DOHH2 (cell line): Measurements from ENCODE around the gene KCNIP3.
"Not testable (repeated sequence)": the region's sequence is repeated elsewhere in the genome, so short reads cannot be mapped to it uniquely, and the experiment has no call there.

Experiments
- H3F3A ChIP-seq: fragments of 200-600 bp; sonication (generic), shearing (Covaris generic); 2 replicates; pipeline ENCODE4 v1.6.0; 2016; ENCODE audit warnings: antibody characterized with exemption, mild to moderate bottlenecking; ENCODE audit not compliant: control insufficient read depth, insufficient read depth
- H3K27ac ChIP-seq: fragments of 200-600 bp; sonication (generic); 2 replicates; pipeline ENCODE4 v1.5.1; 2014; ENCODE audit warnings: low read depth, mild to moderate bottlenecking, low read length, moderate library complexity
- H3K27me3 ChIP-seq: fragments of 200-600 bp; sonication (generic); 2 replicates; pipeline ENCODE4 v1.6.1; 2014; ENCODE audit warnings: mild to moderate bottlenecking, low read length, mixed read lengths; ENCODE audit not compliant: control insufficient read depth
- H3K36me3 ChIP-seq: fragments of 200-600 bp; sonication (generic); 2 replicates; pipeline ENCODE4 v1.6.1; 2014; ENCODE audit warnings: mild to moderate bottlenecking, low read length, moderate library complexity, mixed read lengths; ENCODE audit not compliant: control insufficient read depth
- H3K4me1 ChIP-seq: fragments of 200-600 bp; sonication (generic); 2 replicates; pipeline ENCODE4 v1.6.1; 2014; ENCODE audit warnings: mild to moderate bottlenecking, low read length, mixed read lengths; ENCODE audit not compliant: control insufficient read depth
- H3K4me2 ChIP-seq: fragments of 200-600 bp; sonication (generic); 2 replicates; pipeline ENCODE4 v1.6.0; 2014; ENCODE audit warnings: mild to moderate bottlenecking, low read length, moderate library complexity
- H3K4me3 ChIP-seq: fragments of 200-600 bp; sonication (generic); 2 replicates; pipeline ENCODE4 v1.5.1; 2014; ENCODE audit warnings: mild to moderate bottlenecking, low read length, mixed read lengths
- H3K79me2 ChIP-seq: fragments of 200-600 bp; sonication (generic); 2 replicates; pipeline ENCODE4 v1.6.1; 2014; ENCODE audit warnings: mild to moderate bottlenecking, low read length, mixed read lengths; ENCODE audit not compliant: control insufficient read depth
- H3K9me2 ChIP-seq: fragments of 200-600 bp; sonication (generic); replicated peaks from 2 replicates; pipeline ENCODE4 v1.6.1; 2014; ENCODE audit warnings: mild to moderate bottlenecking, low read length, mixed read lengths; ENCODE audit not compliant: control insufficient read depth
- H3K9me3 ChIP-seq: fragments of 200-600 bp; sonication (generic); 2 replicates; pipeline ENCODE4 v1.6.1; 2014; ENCODE audit warnings: antibody characterized with exemption, low read length, mixed read lengths; ENCODE audit not compliant: control insufficient read depth, insufficient read depth
- H4K20me1 ChIP-seq: fragments of 200-600 bp; sonication (generic); 2 replicates; pipeline ENCODE4 v1.6.0; 2014; ENCODE audit warnings: low read depth, mild to moderate bottlenecking, antibody characterized with exemption, low read length, moderate library complexity; ENCODE audit not compliant: control insufficient read depth, insufficient read depth

The KCNIP3 gene

GRCh38 chr2:95434507-95435076 lies 137.4 kb downstream of the KCNIP3 start:
- H3K9me3 ChIP-seq, H3K36me3 ChIP-seq, H3K4me2 ChIP-seq, H3K9me2 ChIP-seq, H3F3A ChIP-seq, H3K4me1 ChIP-seq, H3K79me2 ChIP-seq, H4K20me1 ChIP-seq, H3K27ac ChIP-seq, H3K27me3 ChIP-seq, H3K4me3 ChIP-seq: not testable (repeated sequence)

- H4K20me1 ChIP-seq, H3K9me3 ChIP-seq, H3K4me1 ChIP-seq, H3K79me2 ChIP-seq, H3F3A ChIP-seq, H3K4me2 ChIP-seq, H3K36me3 ChIP-seq, H3K4me3 ChIP-seq, H3K27me3 ChIP-seq, H3K9me2 ChIP-seq, H3K27ac ChIP-seq: not testable (repeated sequence)
Measured at GRCh38 chr2:95435162-95435871, 138.2 kb downstream of the KCNIP3 start.
